Gastroesophageal sphincter (tissue), 4 donors: Measurements from ENCODE around the gene BAHCC1. TPM values are rescaled to one million over a fixed set of nuclear protein-coding genes. Genes with fewer than 3 reads are reported as not detected.

Experiments used
- ATAC-seq: fragments of 150-250 bp; one replicate; pipeline ENCODE4 v1.9.1; 2016; ENCODE audit warnings: mild to moderate bottlenecking, moderate library complexity
- H3K27ac ChIP-seq, 4 donors: fragments of 200-600 bp; sonication (generic) in 3 of 4; 1 replicate in 3 of 4; 2 replicates in 1 of 4; pipeline ENCODE4 v1.5.1; 2016 to 2019
- H3K27me3 ChIP-seq: fragments of 200-600 bp; sonication (generic); one replicate; pipeline ENCODE4 v1.5.1; 2019
- H3K36me3 ChIP-seq, 2 donors: fragments of 200-600 bp; sonication (generic); one replicate each; pipeline ENCODE4 v1.5.1; 2019; ENCODE audit warnings: control low read depth in 1 of 2
- H3K4me1 ChIP-seq, 3 donors: fragments of 200-600 bp; sonication (generic); 1 replicate in 2 of 3; 2 replicates in 1 of 3; pipeline ENCODE4 v1.5.1; 2016 to 2019; ENCODE audit warnings: control low read depth in 2 of 3
- H3K4me3 ChIP-seq, 2 donors: fragments of 200-600 bp; sonication (generic); one replicate each; pipeline ENCODE4 v1.5.1; 2019; ENCODE audit warnings: mild to moderate bottlenecking in 1 of 2, moderate library complexity in 1 of 2
- H3K9me3 ChIP-seq, 3 donors: fragments of 200-600 bp; sonication (generic); one replicate each; pipeline ENCODE4 v1.5.1; 2017 to 2019; ENCODE audit warnings: control low read depth in 2 of 3
- EP300 ChIP-seq: sonication (generic); formaldehyde crosslinking; IDR thresholded peaks from one replicate; pipeline ENCODE4 v1.6.1; 2017; ENCODE audit warnings: antibody characterized with exemption, mild to moderate bottlenecking
- POLR2A ChIP-seq, 2 donors: fragments of 450-650 bp; IDR thresholded peaks; one replicate each; pipeline ENCODE4 v1.6.1; 2017; ENCODE audit warnings: antibody characterized with exemption in 2 of 2, mild to moderate bottlenecking in 2 of 2, moderate library complexity in 1 of 2
- POLR2AphosphoS5 ChIP-seq: sonication (generic); formaldehyde crosslinking; IDR thresholded peaks from one replicate; pipeline ENCODE4 v1.6.1; 2017; ENCODE audit warnings: antibody characterized with exemption
- WGBS, 2 donors: methylation state at CpG; one replicate each; pipeline ENCODE4 v1.1.5; 2018; ENCODE audit warnings: low coverage in 1 of 2; 5-methylcytosine and 5-hydroxymethylcytosine counted together
- total RNA-seq, 4 donors: library from RNA; depleted of rRNA; stranded (reverse); fragments of >200 nt; gene quantifications; one replicate each; pipeline ENCODE4 v1.1.0, GENCODE V29; 2016
- TF ChIP-seq, protein P1 (sequence below), 4 experiments: fragments of 200-600 bp in 2 of 4; fragments of 450-650 bp in 2 of 4; sonication (generic) in 1 of 4; IDR thresholded peaks; one replicate each; pipeline ENCODE4 v1.5.1; 2017 to 2019; ENCODE audit warnings: antibody characterized with exemption in 4 of 4, mild to moderate bottlenecking in 2 of 4, moderate library complexity in 2 of 4

The BAHCC1 gene
- total RNA-seq, 4 donors from 2014 or later = 17.5 to 34.3 (median 19.5) TPM

DNA sequence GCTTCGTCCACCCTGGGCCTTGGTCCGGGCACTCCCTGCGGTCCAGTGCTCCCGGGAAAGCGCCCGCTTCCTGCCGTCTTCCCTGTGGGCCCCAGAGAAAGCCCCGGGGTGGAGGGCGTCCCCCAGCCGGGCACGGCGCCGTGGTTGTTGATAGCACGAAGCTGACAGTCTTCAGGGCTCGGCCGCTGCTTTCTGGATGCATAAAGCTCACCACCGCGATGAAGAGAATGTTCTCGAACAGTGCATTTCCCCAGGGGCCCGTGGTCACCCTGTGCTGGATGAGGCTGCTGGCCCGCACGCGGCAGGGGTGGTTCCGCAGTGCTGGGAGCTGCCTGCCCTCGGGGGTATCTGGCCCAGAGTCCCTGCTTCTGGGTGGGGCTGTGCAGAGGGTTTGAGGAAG is 53.2 kb downstream of the BAHCC1 start:
- Histone ChIP-seq H3K27ac (no peak overlapping the region), H3K36me3 (peaks cover 0 to 89% of the 10 kb centered on the region in 2 donors), H3K4me3 (no peak overlapping the region), H3K4me1 (no peaks in the 10 kb centered on the region), H3K27me3 (no peaks in the 10 kb centered on the region), H3K9me3 (no peaks in the 10 kb centered on the region)
- ATAC-seq = no peak
- TF ChIP-seq, protein P1, sequence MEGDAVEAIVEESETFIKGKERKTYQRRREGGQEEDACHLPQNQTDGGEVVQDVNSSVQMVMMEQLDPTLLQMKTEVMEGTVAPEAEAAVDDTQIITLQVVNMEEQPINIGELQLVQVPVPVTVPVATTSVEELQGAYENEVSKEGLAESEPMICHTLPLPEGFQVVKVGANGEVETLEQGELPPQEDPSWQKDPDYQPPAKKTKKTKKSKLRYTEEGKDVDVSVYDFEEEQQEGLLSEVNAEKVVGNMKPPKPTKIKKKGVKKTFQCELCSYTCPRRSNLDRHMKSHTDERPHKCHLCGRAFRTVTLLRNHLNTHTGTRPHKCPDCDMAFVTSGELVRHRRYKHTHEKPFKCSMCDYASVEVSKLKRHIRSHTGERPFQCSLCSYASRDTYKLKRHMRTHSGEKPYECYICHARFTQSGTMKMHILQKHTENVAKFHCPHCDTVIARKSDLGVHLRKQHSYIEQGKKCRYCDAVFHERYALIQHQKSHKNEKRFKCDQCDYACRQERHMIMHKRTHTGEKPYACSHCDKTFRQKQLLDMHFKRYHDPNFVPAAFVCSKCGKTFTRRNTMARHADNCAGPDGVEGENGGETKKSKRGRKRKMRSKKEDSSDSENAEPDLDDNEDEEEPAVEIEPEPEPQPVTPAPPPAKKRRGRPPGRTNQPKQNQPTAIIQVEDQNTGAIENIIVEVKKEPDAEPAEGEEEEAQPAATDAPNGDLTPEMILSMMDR (IDR thresholded peaks at IDR 0.05) = no peak
- TF ChIP-seq POLR2A (IDR thresholded peaks at IDR 0.05) (no peak), EP300 (no peak), POLR2AphosphoS5 (no peak)
- no CpG with 5 or more reads among the region's 25 CpGs for WGBS, 2 donors

DNA sequence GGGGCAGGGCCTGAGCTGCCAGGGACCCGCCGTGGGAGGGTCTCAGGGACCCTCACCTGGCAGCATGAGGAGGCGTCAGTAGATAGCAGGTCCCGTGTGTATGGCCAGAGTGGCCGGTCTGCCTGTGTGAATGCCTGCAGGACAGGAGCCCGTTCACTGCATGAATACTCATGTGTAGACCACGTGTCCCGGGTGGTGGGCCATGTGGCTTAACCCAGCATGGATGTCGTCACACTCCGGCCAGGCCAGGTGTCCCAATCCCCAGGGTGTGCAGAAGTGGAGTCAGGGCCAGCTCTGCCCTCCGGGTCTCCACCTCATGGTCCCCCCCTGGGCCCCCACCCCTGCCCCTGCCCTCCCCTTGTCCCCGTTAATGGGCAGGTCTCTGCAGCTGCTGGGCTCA is 53.7 kb downstream of the BAHCC1 start:
- H3K4me3 ChIP-seq = no peak overlapping the region
- WGBS, 2 donors = 100% methylated on average over 2 of the region's 12 CpGs; no CpG with 5 or more reads in 1 of the 2 donors
- H3K27me3 ChIP-seq = no peaks in the 10 kb centered on the region
- H3K27ac ChIP-seq = no peak overlapping the region
- ATAC-seq = no peak
- H3K36me3 ChIP-seq = peaks cover 0 to 86% of the 10 kb centered on the region in 2 donors
- no peaks in the 10 kb centered on the region for H3K4me1 ChIP-seq
- TF ChIP-seq, protein P1 (IDR thresholded peaks at IDR 0.05) = no peak
- TF ChIP-seq POLR2A (IDR thresholded peaks at IDR 0.05) = no peak
- TF ChIP-seq POLR2AphosphoS5 = no peak
- TF ChIP-seq EP300 = no peak
- H3K9me3 ChIP-seq = no peaks in the 10 kb centered on the region

DNA sequence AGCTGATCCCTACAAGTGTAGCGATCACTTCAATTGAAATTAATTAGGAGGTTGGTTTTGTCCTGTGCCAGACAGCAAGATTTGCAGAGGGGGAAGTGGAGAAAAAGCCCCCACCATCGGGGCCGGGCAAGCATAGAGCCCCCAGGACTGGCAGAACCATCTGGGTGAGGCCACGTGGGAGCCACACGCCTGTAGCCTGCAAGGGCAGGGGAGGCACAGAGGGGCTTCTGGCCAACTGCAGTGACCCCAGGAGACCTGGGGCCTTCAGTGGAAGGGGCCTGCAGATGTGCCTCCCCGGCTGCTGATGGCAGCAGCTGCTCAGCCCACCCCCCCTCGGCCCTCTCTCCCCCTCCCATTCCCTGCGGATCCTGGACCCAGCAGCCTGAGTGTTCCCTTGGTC is 54.1 kb downstream of the BAHCC1 start:
- Histone ChIP-seq H3K4me1 (no peaks in the 10 kb centered on the region), H3K27me3 (no peaks in the 10 kb centered on the region), H3K9me3 (no peaks in the 10 kb centered on the region), H3K4me3 (no peak overlapping the region), H3K27ac (no peak overlapping the region), H3K36me3 (peaks cover 0 to 82% of the 10 kb centered on the region in 2 donors)
- TF ChIP-seq POLR2AphosphoS5 (no peak), EP300 (no peak), POLR2A (IDR thresholded peaks at IDR 0.05) (no peak)
- TF ChIP-seq, protein P1 (IDR thresholded peaks at IDR 0.05) = no peak
- WGBS, 2 donors = 70% methylated on average over 2 of the region's 8 CpGs; no CpG with 5 or more reads in 1 of the 2 donors
- ATAC-seq = no peak

DNA sequence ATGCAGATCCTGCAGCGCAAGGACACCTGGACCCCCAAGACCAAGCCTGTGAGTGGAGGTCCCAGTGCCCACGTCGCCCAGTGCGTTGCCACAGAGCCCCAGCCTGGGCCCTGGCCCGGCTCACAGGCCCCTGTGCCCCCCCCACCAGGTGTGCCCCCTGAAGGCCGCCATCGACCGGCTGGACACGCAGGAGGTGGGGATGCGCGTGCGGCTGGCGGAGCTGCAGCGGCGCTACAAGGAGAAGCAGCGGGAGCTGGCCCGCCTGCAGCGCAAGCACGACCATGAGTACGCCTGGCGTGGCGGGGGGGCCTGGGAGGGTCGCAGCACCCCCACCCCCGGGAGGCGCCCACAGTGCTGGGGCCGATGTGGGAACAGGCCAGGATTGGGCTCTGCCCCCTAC is 56.6 kb downstream of the BAHCC1 start:
- Histone ChIP-seq H3K4me3 (no peak overlapping the region), H3K27ac (no peak overlapping the region), H3K4me1 (no peaks in the 10 kb centered on the region), H3K27me3 (no peaks in the 10 kb centered on the region), H3K9me3 (no peaks in the 10 kb centered on the region), H3K36me3 (peaks cover 0 to 87% of the 10 kb centered on the region in 2 donors)
- ATAC-seq = no peak
- no CpG with 5 or more reads among the region's 26 CpGs for WGBS, 2 donors
- no peak for TF ChIP-seq POLR2A (IDR thresholded peaks at IDR 0.05)
- TF ChIP-seq POLR2AphosphoS5 = no peak
- TF ChIP-seq, protein P1 (IDR thresholded peaks at IDR 0.05) = no peak
- TF ChIP-seq EP300 = no peak

DNA sequence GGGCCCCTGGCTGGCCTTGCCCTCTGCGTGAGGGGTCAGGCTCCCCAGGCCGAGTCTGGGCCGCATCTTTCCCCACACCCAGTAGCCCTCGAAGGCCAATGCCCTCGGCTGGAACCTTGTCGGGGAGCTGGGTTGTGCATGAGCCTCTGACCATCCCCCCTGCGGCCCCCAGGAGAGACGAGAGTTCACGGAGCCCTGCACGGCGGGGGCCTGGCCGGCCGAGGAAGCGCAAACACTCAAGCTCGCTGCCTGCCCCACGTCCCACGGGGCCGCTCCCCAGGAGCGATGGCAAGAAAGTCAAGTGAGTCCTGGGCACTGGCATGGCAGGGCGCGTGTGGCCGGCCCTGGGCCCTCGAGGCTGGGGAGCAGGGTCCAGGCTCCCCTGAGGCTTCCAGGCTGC is 57.3 kb downstream of the BAHCC1 start:
- no peak for ATAC-seq
- H3K4me1 ChIP-seq = no peaks in the 10 kb centered on the region
- no peaks in the 10 kb centered on the region for H3K9me3 ChIP-seq
- peaks cover 0 to 82% of the 10 kb centered on the region in 2 donors for H3K36me3 ChIP-seq
- no peak overlapping the region for H3K4me3 ChIP-seq
- WGBS, 2 donors = no CpG with 5 or more reads among the region's 23 CpGs
- no peak overlapping the region for H3K27ac ChIP-seq
- H3K27me3 ChIP-seq = no peaks in the 10 kb centered on the region
- TF ChIP-seq POLR2AphosphoS5 (no peak), EP300 (no peak)
- TF ChIP-seq, protein P1 (IDR thresholded peaks at IDR 0.05) = no peak
